Measurements from ENCODE around the gene SCARB1.

DNA sequence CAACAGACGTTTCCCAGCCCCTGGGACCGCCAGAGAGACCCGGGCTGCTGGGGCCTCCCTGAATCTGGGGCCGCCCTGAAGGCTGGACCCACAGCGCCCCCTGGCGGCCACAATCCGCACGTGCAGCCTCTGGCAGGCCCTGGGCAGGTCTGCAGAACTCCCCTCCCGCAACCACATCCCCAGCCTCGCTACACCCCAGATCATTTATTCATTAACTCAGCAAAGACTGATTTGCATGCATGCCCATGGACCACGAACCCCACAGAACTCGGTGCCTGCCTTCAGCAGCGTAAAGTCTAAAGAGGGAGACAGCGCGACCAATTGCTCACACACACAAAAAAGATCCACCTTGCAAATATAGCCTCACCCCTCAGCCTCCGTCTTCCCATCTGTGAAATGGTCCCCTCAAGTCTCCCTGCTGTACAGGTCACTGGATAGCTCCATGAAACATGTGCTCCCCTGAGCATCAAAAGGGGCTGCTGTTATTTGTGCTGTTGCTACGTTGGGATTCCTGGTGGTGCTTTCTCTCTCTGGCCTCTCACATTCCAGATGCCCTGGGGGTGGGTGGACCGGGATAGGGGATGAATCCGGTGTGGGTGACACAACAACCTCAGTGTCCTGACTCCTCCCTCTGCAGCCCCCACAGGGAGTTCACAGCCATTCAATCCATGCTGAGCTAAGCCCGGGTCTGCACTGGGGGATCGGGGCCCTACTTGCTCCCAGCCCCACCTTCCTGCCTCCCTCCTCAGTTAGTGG lies 96.4 kb downstream of the SCARB1 start:
- TF ChIP-seq, protein P1, sequence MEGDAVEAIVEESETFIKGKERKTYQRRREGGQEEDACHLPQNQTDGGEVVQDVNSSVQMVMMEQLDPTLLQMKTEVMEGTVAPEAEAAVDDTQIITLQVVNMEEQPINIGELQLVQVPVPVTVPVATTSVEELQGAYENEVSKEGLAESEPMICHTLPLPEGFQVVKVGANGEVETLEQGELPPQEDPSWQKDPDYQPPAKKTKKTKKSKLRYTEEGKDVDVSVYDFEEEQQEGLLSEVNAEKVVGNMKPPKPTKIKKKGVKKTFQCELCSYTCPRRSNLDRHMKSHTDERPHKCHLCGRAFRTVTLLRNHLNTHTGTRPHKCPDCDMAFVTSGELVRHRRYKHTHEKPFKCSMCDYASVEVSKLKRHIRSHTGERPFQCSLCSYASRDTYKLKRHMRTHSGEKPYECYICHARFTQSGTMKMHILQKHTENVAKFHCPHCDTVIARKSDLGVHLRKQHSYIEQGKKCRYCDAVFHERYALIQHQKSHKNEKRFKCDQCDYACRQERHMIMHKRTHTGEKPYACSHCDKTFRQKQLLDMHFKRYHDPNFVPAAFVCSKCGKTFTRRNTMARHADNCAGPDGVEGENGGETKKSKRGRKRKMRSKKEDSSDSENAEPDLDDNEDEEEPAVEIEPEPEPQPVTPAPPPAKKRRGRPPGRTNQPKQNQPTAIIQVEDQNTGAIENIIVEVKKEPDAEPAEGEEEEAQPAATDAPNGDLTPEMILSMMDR (IDR thresholded peaks at IDR 0.05; ENCODE audit: low read depth, low read length, poor library complexity, severe bottlenecking), result peak; percentile 99
- no peak for TF ChIP-seq EZH2phosphoT487 (IDR thresholded peaks at IDR 0.05; ENCODE audit: borderline replicate concordance, low read length)
